HG02852 (cell line): ENCODE results near the gene WWC2.
"Not testable (repeated sequence)": the region's sequence is repeated elsewhere in the genome, so short reads cannot be mapped to it uniquely, and the experiment has no call there.

Experiments
- ATAC-seq: cut with Tn5 transposase; IDR thresholded peaks from one replicate; pipeline ENCODE4 v1.9.1; 2021; ENCODE audit warnings: mild to moderate bottlenecking, moderate library complexity; ENCODE audit not compliant: unreplicated experiment

WWC2 gene

DNA sequence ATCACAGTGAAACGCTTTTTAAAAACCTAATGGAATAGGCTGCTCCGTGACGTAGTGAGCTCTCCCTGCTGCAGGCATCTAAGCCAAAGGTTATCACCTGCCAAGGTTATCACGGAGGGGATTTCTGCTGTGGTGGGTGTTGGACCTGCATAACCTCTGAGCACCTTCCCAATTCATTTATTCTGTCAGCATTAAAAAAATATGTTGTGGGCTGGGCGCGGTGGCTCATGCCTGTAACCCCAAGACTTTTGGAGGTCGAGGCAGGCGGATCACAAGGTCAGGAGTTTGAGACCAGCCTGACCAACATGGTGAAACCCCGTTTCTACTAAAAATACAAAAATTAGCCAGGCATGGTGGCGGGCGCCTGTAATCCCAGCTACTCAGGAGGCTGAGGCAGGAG, 225.0 kb downstream of the WWC2 start:
- ATAC-seq: not testable (repeated sequence)

DNA sequence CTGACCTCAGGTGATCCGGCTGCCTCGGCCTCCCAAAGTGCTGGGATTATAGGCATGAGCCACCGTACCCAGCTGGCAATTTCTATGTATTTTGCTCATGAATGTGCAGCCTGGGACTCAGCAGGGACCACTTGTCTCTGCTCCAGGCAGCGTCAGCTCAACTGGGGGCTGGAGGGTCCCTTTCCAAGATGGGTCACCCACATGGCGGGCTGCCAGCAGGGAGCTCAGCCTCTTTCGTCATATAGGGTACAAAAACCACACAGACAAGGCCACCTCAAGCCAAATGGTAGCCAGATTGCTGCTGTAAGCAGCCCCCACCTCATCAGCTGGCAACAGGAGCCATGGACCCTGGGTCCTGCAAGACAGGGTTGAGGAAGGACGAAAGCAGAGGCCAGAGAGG, 225.6 kb downstream of the WWC2 start:
- no peak for ATAC-seq

DNA sequence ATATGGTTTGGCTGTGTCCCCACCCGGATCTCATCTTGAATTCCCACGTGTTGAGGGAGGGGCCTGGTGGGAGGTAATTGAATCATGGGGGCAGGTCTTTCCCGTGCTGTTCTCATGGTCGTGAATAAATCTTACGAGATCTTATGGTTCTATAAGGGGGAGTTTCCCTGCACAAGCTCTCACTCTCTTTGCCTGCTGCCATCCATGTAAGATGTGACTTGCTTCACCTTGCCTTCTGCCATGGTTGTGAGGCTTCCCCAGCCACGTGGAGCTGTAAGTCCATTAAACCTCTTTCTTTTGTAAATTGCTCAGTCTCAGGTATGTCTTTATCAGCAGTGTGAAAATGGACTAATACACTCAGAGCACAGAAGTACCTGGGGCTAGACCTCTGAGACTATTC, 227.3 kb downstream of the WWC2 start:
- not testable (repeated sequence) for ATAC-seq

DNA sequence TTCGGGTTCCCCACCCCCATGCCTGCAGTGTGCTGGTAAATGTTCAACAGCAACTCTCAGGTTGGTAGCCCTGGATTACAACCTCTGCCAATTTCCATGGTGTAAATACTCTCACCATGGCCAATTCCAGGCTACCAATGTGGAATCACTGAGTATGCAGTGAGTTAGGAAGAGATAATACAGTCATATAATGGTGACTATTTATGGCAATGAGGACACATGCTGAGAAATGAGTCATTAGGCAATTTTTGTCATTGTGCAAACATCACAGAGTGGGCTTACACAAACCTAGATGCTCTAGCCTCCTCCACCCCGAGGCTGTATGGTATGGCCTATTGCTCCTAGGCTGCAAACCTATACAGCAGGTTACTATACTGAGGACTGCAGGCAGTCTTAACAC, 227.8 kb downstream of the WWC2 start:
- no peak for ATAC-seq

DNA sequence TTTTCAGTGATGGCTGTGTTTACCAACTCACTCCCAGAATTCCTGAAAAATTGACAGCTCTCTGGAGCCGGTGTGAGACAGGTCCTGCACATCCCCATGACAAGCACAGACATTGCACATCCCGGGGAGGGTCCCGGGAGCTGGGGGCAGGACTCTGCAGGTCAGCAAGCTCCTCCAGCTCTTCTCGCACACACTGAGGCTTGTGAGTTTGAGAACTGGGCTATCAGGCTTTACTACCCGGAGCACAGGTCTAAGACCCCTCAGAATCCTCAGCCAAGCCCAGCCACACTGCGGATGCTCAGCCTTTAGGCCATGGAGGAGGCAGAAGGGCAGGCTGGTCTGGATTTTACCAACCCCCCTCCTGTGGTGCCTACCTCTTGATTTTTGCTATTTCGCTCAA, 228.8 kb downstream of the WWC2 start:
- ATAC-seq: no peak

DNA sequence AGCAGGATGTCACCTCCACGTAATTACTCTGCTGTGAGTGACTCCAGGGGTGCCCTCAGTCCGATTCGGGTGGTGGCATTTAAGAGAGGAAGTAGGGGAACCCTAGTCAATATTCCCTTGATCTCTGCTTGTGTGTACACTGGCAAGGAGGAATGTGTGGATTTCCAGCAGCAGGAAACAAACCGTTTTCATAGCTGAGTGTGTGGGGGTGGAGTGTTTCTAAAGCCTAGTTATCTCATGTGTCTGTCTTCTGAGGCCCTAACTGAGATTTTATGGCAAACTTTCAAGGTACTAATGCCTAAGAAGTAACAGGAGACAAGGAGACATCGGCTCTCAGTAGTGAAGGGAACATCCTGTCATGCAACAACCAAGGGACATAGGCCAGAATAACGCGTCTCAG, 229.8 kb downstream of the WWC2 start:
- no peak for ATAC-seq

DNA sequence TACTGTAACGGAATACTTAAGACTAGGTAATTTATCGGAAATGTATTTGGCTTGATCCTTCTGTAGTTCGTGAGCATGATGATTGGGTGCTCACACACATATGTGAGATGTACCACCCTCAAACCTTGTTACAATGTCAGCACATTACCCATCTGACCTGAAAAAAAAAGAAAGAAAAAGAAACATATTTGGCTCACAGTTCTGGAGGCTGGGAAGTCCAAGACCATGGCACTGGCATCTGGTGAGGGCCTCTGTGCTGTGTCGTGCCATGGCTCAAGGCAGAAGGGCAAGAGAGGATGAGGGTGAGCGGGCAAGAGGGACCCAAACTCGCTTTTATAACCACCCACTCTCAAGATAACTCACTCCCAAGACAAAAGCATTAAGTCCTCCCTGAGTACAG, 230.2 kb downstream of the WWC2 start:
- ATAC-seq: no peak

DNA sequence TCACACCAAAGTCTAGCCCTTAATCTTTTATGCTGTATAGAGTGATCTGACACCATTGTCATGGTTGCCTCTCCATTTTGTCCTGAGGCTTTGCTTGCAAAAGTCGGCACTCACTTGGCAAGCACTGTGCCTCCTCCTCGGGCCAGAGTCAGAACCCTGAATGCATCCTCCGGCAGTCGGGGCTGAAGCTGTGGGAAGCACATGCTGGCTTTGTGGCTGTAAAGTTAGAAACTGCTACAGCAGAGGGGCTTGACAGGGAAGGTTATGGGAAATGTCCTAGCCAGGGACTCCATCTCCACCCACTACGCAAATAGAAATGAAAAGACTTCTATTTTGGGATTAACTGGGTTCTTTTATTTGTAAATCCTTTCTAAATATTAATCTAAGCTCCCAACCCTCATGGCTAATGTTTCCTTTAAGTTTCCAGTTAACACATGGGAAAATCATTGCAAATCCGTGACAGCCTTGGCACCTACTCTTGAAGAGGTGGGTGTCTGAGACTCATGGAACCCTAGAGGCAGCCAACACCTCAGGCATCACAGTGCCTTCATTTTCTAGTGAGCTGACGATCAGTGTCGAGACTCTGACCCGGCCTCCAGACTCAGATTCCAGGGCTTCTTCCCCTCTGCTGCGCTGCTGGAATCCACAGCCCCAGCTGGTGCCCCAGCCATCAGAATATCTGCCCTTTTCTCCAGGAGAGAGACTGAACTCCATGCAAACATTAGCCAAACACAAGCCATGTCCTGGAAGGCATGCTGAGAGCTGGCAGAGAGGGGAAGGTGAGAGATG, 231.1 kb downstream of the WWC2 start:
- ATAC-seq: no peak

DNA sequence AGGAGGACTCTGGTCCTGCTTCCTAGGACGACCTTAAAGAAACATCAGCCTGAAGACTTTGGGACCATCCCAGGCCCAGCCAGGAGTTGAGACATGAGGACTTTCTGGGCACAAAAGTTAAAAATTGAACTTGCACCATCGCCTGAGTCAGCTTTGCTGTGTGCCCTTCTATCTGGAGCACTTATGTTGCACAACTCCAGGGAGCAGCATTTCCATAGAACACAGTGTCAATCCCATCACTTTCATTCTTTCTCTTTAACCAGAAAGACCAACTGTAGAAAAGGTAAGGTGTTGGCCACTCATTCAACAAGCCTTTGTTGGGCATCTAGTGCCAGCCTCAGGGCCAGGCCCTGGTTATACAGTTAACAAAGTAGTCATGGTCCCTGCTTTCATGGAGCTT, 231.8 kb downstream of the WWC2 start:
- no peak for ATAC-seq

DNA sequence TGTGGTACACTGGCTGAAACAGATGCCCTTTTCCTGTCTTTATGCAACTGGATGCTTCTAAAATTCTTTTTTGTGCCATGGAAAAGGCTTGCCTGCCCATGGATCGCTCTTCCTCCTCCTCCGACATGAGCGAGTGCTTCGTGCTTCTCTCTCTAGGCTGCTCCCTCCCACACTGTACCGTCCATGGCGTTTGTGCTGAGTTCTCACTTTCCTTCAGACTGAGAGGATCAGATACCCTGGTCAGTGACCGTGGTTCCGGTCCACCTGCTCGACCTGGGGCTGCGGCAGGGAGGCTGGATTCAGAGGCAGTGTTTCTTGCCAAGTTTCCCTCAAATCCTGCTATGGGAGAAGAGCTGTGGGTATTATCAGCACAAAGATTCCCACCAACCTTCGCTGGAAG, 233.4 kb downstream of the WWC2 start:
- no peak for ATAC-seq

DNA sequence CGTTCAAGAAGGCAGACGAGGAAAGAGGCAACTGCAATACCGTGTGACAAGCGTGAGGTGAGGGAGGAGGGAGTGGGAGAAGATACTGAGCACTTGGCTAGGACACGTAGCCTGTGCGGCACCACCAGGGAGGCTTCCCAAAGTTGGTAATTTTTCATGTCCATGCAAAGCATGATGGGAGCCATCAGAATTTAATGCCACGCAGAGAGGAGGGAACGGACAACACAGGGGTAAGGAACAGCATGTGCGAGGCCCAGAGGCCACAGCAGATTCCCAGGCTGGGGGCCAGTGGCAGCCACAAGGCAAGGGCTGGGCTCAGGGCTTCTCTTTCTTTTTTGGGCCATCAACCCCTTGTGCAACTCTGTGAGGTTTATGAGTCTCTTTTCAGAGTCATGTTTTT, 234.1 kb downstream of the WWC2 start:
- no peak for ATAC-seq

DNA sequence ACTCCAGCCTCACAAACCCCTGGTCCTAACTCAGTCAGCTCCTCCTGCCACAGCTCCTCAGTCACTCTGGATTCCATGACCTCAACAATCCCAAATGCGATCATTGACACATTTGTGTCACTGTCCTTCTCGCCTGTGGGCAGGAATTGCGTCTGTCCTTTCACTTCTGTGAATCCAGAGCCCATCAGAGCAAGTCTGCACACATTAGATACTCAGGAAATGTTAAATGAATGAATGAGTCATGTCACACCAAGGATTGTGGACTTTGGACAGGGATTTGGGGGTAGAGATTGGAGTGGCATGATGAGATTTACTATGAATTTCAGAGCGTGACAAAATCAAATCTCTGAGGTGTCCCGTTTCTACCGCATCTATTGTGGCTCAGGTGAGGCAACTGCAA, 234.9 kb downstream of the WWC2 start:
- ATAC-seq: no peak

DNA sequence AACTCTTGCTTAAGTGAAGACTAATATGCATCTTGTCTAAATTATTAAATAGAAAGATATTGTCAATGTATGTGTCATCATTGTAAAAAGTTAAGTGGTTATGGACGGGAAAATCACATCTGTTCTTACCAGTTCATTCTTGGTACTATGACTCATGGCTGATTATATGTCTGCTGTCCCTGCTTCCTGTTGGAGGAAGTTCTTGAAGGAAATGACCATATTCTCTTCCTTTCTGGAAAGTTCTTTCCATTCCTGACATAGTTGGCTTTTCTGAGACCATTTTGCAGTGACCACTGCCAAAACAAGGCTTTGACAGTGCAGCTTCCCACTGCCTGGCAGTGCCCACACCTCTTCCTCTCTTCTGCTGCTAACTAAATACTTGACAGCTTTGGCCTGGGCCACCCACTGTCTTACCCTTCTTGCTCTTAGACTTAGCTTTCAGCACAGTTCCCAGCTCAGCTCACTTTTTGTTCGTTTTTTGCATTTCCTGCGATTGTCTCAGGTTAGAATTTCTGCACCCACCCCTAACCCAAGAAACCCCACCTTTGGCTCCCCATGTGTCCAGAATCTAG, 236.4 kb downstream of the WWC2 start:
- ATAC-seq: no peak

DNA sequence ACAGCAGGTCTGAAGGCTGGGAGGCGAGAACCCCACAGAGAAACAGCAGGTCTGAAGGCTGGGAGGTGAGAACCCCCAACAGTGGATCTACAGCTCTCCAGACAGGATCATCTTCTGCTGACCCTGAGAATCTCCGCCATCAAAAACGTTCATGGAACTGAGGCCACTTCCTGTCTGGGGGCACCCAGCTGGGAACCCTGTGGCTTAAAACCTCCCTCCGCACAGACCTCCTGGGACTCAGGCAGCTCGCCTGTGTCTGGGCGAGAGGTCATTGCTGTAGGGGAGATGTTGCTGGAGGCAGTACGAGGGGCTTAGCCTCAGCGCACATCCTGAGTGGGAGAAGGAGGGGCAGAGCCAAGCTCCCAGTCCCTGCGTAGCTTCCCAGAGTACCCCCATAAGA, 238.3 kb downstream of the WWC2 start:
- ATAC-seq: no peak

DNA sequence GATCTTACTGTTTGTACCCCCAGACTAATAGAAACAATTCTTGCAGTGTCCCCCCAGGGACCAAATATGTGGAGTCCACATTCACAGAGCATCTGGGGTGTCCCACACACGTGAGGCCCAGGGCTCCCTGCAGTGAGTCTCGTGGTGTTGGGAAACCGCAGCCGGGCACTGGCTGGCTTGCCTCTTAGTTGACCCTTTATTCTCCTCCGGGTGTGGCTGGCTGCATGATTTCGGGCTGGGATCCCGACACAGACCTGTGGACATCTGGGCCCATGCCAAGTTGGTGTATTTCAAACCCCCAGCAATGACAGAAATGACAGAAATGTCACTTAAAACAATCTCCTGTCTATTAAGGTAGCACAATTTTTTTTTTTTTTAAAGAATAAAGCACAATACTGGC, 238.8 kb downstream of the WWC2 start:
- ATAC-seq: no peak

DNA sequence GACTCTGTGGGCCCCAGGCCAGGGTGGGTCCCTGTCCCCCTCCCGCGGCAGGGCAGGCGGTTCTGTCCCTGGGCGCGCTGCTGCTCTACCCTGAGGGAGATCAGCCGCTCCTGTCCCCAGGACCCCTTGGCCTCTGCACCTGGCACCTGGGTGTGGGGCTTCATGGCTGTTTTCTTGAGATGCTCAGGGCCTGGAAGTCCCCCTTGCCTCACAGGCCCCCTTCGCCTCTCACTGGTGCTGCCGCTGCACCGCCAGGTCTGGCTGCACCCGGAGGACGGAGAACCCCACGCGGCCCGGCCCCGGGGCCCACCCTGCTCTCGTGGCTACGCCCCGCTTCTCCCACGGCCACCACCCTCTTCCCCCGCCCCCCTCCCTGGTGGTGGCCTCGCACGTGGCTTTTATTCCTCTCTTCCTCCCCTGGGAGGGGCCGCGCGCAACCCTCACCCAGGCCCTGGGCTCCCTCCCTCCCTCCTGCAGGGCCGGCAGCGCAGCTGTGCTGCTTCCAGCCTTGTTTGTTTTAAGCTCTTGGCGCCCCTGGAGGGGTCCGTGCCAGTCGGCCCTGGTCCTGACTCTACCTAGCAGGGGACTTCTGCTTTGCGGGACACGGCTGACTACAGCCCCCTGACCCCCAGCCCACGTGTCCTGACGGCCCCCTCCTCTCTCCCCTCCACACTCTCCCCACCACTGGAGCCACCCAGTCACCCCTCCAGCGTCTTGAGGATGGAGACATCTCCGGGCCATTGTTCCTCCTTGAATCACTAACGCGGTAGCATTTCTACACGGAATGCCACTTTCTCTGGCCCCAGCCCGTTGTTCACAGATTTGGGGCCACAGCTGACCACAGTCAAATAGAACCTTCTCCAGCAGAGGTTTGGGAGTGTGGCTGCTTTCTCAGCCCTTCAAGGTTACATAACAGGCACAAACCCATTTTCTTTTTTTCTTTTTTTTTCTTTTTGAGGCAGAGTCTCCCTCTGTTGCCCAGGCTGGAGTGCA, 243.8 kb downstream of the WWC2 start:
- no peak for ATAC-seq

DNA sequence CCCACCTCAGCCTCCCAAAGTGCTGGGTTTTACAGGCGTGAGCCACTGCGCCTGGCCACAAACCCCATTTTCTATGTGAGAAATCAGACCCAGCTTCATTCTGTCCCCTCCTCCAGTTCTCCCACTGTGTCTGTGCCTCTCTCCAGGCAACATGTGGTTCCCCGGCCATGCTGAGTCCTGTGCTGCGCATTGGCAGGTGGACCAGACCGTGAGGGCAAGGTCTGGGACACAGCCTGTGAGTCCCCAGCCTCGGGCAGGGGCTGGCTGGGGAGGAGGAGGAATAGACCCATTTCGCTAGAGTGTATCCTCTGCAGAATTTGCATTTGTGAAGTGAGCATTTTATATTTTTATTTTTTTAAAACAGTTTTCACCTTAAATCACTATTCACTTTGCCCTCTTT, 244.7 kb downstream of the WWC2 start:
- no peak for ATAC-seq

DNA sequence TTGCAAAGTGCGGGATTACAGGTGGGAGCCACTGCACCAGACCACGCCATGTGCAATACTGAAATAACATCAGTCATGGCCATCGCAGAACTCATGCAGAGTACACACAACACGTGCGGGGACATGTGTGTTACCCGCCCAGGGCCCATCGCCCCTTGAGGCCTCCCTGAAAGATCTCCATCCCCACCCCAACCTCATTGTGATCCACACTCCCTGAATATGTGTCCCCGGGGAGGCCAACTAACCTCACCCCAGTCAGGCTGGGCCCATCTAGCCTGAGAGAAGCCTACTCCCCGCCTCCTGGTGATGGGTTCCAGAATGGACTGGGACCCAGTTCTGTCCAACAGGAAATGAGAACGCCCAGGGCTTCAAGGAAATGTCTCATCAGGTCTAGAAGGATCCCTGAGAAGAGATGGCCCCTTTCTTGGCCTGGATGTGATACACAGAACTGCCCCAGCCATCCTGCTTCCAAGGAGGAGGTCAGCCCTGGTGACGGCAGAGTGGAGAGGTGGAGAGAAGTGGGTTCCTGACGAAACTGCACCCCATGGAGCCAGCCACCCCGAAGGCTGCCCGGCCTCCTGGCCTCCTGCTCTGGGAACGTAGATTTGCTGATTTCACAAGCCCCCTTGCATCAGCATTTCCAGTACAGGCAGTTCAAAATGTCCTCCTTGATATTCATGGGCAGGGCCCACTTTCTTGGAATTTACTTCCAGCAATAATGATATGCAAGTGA, 245.6 kb downstream of the WWC2 start:
- ATAC-seq: no peak

DNA sequence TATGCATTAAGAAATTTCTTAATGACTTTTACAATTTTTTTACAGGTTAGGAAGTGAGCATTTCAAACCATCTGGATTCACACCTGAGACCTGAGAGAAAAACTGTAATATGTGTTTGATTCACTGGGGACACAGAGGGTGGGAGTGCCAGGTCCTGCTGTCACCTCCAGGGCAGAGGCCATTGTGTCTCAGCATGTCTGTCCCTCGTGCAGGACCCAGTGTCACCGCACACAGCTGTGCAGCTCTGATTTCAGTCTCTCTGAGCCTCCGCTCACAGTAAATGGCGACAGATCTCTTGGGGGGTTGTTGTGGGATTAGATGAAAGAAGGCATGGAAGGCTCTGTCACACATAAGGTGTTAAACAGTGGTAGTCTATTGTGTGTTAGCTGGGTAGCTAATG, 246.2 kb downstream of the WWC2 start:
- no peak for ATAC-seq

DNA sequence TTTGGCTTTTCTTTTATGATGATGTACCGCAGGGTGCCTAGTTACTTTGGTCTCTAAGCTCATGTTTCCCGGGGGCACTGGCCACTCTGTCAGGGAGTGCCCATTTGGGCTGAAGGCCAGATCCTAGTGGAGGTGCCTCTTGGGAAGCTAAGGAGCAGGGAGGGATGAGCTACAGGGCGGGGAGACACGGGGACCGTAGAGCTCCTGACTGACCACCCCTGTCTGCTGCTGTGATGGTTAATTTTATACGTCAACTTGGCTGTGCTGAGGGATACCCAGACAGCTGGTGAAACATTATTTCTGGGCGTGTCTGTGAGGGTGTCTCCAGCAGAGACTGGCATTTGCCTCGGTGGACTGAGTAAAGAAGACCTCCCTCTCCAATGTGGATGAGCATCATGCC, 248.1 kb downstream of the WWC2 start:
- no peak for ATAC-seq

DNA sequence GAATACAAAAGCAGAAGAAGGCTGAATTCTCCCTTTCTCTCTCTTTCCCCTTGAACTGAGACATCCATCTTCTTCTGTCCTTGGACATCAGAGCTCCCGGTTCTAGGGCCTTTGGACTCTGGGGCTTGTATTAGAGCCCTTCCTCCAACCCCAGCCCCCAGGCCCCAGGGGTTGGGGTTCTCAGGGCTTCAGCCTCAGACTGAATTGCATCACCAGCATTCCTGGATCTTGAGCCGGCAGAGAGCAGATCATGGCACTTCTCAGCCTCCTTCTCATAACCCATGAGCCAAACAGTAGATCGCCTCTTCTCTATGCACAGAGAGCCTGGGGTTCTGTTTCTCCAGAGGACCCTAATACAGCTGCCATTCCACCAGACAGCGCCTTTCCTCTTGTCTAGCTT, 248.5 kb downstream of the WWC2 start:
- ATAC-seq: no peak
